Hepatocyte (in vitro differentiated cells): ENCODE measurements around the gene PTPRN2. TPM values are rescaled to one million over a fixed set of nuclear protein-coding genes. Genes with fewer than 3 reads are reported as not detected.

ENCODE experiments used
- DNase-seq: peaks from one replicate; pipeline ENCODE4 v3.0.0-alpha.2; 2016; ENCODE audit warnings: low spot score
- H2AFZ ChIP-seq: fragments of 200-600 bp; sonication (generic); 2 replicates; pipeline ENCODE4 v1.6.0; 2016; ENCODE audit warnings: antibody characterized with exemption, mild to moderate bottlenecking
- H3K27ac ChIP-seq: fragments of 200-600 bp; sonication (generic); 2 replicates; pipeline ENCODE4 v1.5.1; 2016; ENCODE audit warnings: mild to moderate bottlenecking
- H3K27me3 ChIP-seq: fragments of 200-600 bp; sonication (generic); 2 replicates; pipeline ENCODE4 v1.6.1; 2016
- H3K36me3 ChIP-seq: fragments of 200-600 bp; sonication (generic); replicated peaks from 2 replicates; pipeline ENCODE4 v1.5.1; 2016; ENCODE audit warnings: low read depth; ENCODE audit not compliant: insufficient read depth
- H3K4me1 ChIP-seq: fragments of 200-600 bp; sonication (generic); 2 replicates; pipeline ENCODE4 v1.5.1; 2016; ENCODE audit warnings: mild to moderate bottlenecking, moderate library complexity; ENCODE audit not compliant: insufficient read depth
- H3K4me2 ChIP-seq: fragments of 200-600 bp; sonication (generic); 2 replicates; pipeline ENCODE4 v1.6.0; 2016
- H3K4me3 ChIP-seq: fragments of 200-600 bp; sonication (generic); 2 replicates; pipeline ENCODE4 v1.5.1; 2016; ENCODE audit warnings: mild to moderate bottlenecking
- H3K79me2 ChIP-seq: fragments of 200-600 bp; sonication (generic); 2 replicates; pipeline ENCODE4 v1.6.0; 2017; ENCODE audit warnings: mild to moderate bottlenecking
- H3K9me2 ChIP-seq: fragments of 200-600 bp; sonication (generic); replicated peaks from 2 replicates; pipeline ENCODE4 v1.6.0; 2017; ENCODE audit warnings: mild to moderate bottlenecking; ENCODE audit not compliant: insufficient read depth
- H3K9me3 ChIP-seq: fragments of 200-600 bp; sonication (generic); 2 replicates; pipeline ENCODE4 v1.5.1; 2016; ENCODE audit warnings: low read depth, mild to moderate bottlenecking
- H4K20me1 ChIP-seq: fragments of 200-600 bp; sonication (generic); 2 replicates; pipeline ENCODE4 v1.6.0; 2016; ENCODE audit warnings: mild to moderate bottlenecking; ENCODE audit not compliant: insufficient read depth, poor library complexity, severe bottlenecking
- EZH2 ChIP-seq: fragments of 200-600 bp; sonication (generic); IDR thresholded peaks from 2 replicates; pipeline ENCODE4 v1.6.1; 2016; ENCODE audit warnings: antibody characterized with exemption, mild to moderate bottlenecking, borderline replicate concordance
- EZH2phosphoT487 ChIP-seq: fragments of 200-600 bp; sonication (generic); IDR thresholded peaks from one replicate; pipeline ENCODE4 v1.6.1; 2018; ENCODE audit warnings: antibody characterized with exemption, mild to moderate bottlenecking, low read depth, moderate library complexity; ENCODE audit not compliant: unreplicated experiment, severe bottlenecking
- WGBS: methylation state at CpG from one replicate; pipeline ENCODE4 v1.1.6; 2016; ENCODE audit warnings: low lambda C conversion rate; ENCODE audit errors: missing lambda C conversion rate; 5-methylcytosine and 5-hydroxymethylcytosine counted together
- polyA plus RNA-seq: library from polyadenylated mRNA; unstranded; fragments of >200 nt; fragmentation: Nextera tagmentation; extraction: Ambion mirVana; gene quantifications from 2 replicates; pipeline ENCODE4 v1.2.1, GENCODE V29; 2016
- total RNA-seq: library from RNA; depleted of rRNA; stranded (reverse); fragments of >200 nt; gene quantifications from 2 replicates; pipeline ENCODE4 v1.2.3, GENCODE V29; 2014
- TF ChIP-seq, protein P1 (sequence below): fragments of 200-600 bp; sonication (generic); IDR thresholded peaks from 2 replicates; pipeline ENCODE4 v1.5.1; 2016; ENCODE audit warnings: antibody characterized with exemption, mild to moderate bottlenecking; ENCODE audit not compliant: poor library complexity

The PTPRN2 gene
- total and polyA plus RNA-seq, 2 experiments from 2014 or later, result 2.1 to 3.3 TPM

DNA sequence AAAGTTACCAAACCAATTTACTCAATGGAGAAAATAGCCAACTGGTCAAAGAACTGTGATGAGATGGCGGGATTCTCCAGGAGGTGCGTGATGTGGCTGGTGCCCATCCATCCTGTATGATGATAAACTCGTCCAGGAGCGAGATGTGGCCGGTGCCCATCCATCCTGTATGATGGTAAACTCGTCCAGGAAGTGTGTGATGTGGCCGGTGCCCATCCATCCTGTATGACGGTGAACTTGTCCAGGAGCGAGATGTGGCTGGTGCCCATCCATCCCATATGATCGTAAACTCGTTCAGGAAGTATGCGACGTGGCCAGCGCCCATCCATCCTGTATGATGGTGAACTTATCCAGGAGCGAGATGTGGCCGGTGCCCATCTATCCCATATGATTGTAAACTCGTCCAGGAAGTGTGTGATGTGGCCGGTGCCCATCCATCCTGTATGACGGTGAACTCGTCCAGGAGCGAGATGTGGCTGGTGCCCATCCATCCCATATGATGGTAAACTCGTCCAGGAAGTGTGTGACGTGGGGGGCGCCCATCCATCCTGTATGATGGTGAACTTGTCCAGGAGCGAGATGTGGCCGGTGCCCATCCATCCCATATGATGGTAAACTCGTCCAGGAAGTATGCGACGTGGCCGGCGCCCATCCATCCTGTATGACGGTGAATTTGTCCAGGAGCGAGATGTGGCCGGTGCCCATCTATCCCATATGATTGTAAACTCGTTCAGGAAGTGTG is 754.6 kb downstream of the PTPRN2 start:
- no peaks in the 10 kb centered on the region for H4K20me1 ChIP-seq
- 93% methylated on average over 35 of the region's 35 CpGs for WGBS
- no peaks in the 10 kb centered on the region for H3K4me1 ChIP-seq
- peaks cover 4% of the 10 kb centered on the region for H3K27me3 ChIP-seq
- H3K27ac ChIP-seq, result no peak overlapping the region
- TF ChIP-seq EZH2 (no peak), EZH2phosphoT487 (no peak)
- TF ChIP-seq, protein P1, sequence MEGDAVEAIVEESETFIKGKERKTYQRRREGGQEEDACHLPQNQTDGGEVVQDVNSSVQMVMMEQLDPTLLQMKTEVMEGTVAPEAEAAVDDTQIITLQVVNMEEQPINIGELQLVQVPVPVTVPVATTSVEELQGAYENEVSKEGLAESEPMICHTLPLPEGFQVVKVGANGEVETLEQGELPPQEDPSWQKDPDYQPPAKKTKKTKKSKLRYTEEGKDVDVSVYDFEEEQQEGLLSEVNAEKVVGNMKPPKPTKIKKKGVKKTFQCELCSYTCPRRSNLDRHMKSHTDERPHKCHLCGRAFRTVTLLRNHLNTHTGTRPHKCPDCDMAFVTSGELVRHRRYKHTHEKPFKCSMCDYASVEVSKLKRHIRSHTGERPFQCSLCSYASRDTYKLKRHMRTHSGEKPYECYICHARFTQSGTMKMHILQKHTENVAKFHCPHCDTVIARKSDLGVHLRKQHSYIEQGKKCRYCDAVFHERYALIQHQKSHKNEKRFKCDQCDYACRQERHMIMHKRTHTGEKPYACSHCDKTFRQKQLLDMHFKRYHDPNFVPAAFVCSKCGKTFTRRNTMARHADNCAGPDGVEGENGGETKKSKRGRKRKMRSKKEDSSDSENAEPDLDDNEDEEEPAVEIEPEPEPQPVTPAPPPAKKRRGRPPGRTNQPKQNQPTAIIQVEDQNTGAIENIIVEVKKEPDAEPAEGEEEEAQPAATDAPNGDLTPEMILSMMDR, result no peak
- H3K36me3 ChIP-seq, result no peaks in the 10 kb centered on the region
- H3K79me2 ChIP-seq, result no peaks in the 10 kb centered on the region
- no peak overlapping the region for H3K4me2 ChIP-seq
- DNase-seq, result no peak
- H3K9me2 ChIP-seq, result no peaks in the 10 kb centered on the region
- H3K4me3 ChIP-seq, result no peak overlapping the region
- H3K9me3 ChIP-seq, result no peaks in the 10 kb centered on the region
- H2AFZ ChIP-seq, result no peak overlapping the region

DNA sequence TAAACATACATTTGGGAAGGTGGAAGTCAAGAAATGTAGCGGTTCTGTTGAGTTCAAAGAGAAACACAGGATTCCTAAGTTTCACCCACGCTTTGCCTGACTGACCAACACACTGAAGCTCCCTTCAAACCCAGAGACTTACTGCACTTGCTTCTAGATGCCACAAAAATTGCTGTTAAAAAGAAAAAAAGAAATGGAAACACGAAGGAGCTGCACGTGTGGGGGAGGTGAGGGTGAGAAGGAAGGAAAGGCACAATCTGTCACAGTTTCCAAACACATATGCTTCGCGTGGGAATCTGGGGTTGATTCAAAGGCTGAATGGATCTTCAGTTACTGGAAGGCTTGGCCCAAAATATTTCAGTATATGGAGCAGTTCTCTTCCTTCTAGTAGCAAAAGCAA is 755.2 kb downstream of the PTPRN2 start:
- no peaks in the 10 kb centered on the region for H3K4me1 ChIP-seq
- H3K79me2 ChIP-seq, result no peaks in the 10 kb centered on the region
- WGBS, result 82% methylated on average over 6 of the region's 6 CpGs
- H3K27me3 ChIP-seq, result peaks cover 4% of the 10 kb centered on the region
- no peak overlapping the region for H3K27ac ChIP-seq
- no peaks in the 10 kb centered on the region for H3K36me3 ChIP-seq
- H2AFZ ChIP-seq, result no peak overlapping the region
- TF ChIP-seq EZH2phosphoT487, result no peak
- no peak for TF ChIP-seq EZH2
- TF ChIP-seq, protein P1, result no peak
- H3K4me2 ChIP-seq, result no peak overlapping the region
- H3K9me3 ChIP-seq, result no peaks in the 10 kb centered on the region
- no peaks in the 10 kb centered on the region for H4K20me1 ChIP-seq
- DNase-seq, result no peak
- no peak overlapping the region for H3K4me3 ChIP-seq
- H3K9me2 ChIP-seq, result no peaks in the 10 kb centered on the region

DNA sequence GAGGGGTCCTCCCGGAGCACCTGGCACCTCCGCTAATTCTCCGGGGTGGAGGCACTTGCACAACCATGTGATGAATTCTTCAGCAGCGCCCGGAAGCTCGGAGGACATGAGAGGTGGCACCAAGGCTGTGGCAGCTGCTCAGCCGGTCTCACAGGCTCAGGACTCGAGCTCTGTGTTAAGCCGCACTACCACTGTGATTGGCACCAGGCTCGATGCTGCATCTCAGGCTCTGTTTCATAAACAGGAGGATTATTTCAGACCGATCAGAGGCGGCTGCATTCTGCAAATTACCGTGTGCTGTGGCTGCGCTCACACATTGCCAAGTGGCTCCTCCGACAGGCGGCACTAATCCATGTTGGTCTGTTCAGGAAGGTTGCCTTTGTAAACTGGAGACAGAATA is 755.6 kb downstream of the PTPRN2 start:
- Histone ChIP-seq H4K20me1 (no peaks in the 10 kb centered on the region), H3K27ac (no peak overlapping the region), H3K4me2 (no peak overlapping the region), H2AFZ (no peak overlapping the region), H3K4me3 (no peak overlapping the region), H3K4me1 (no peaks in the 10 kb centered on the region), H3K79me2 (no peaks in the 10 kb centered on the region), H3K9me2 (no peaks in the 10 kb centered on the region), H3K27me3 (peaks cover 4% of the 10 kb centered on the region), H3K36me3 (no peaks in the 10 kb centered on the region), H3K9me3 (no peaks in the 10 kb centered on the region)
- no peak for DNase-seq
- 91% methylated on average over 16 of the region's 16 CpGs for WGBS
- TF ChIP-seq EZH2 (no peak), EZH2phosphoT487 (no peak)
- TF ChIP-seq, protein P1, result no peak
